Activated naive CD4-positive, alpha-beta T cell treated with anti-CD3 and anti-CD28 coated beads, Interleukin-2, amount 10 ng/mL, durations not matched to agents 7 days and 5 days (primary cell): ENCODE data around the gene CXCL6.

Experiments
- CTCF ChIA-PET: fragments of 350-600 bp; sonication (Branson Sonifier 250); formaldehyde crosslinking; loops from one replicate; lab custom pipeline; 2021; ENCODE audit warnings: antibody characterized with exemption; lab: Charles Lee
- DNase-seq: peaks from one replicate; pipeline ENCODE4 v3.0.0-alpha.2; 2020
- H3K27ac Mint-ChIP-seq: one replicate; pipeline ENCODE4 v1.8.0; 2021; ENCODE audit warnings: mild to moderate bottlenecking, moderate library complexity, mixed read lengths
- H3K27me3 Mint-ChIP-seq: one replicate; pipeline ENCODE4 v1.8.0; 2021; ENCODE audit warnings: mild to moderate bottlenecking, mixed read lengths
- H3K36me3 Mint-ChIP-seq: one replicate; pipeline ENCODE4 v1.8.0; 2021; ENCODE audit warnings: mixed read lengths
- H3K4me1 Mint-ChIP-seq: one replicate; pipeline ENCODE4 v1.8.0; 2021; ENCODE audit warnings: mixed read lengths
- H3K4me3 Mint-ChIP-seq: one replicate; pipeline ENCODE4 v1.8.0; 2021; ENCODE audit warnings: mild to moderate bottlenecking, moderate library complexity, mixed read lengths
- H3K9me3 Mint-ChIP-seq: one replicate; pipeline ENCODE4 v1.8.0; 2021; ENCODE audit warnings: mixed read lengths

The CXCL6 gene

GRCh38 chr4:73836373-73837279 is at the start of gene CXCL6:
Gene CXCL6 (plus strand): TSS chr4:73836678. CDS start chr4:73836751, 73 bp downstream.
- no peaks in the 10 kb centered on the region for H3K36me3 Mint-ChIP-seq
- CTCF ChIA-PET = no interaction called here
- H3K27me3 Mint-ChIP-seq = peaks cover 15% of the 10 kb centered on the region
- no peak for DNase-seq
- no peak within 1 kb of the TSS for H3K4me3 Mint-ChIP-seq
- no peaks in the 10 kb centered on the region for H3K4me1 Mint-ChIP-seq
- H3K27ac Mint-ChIP-seq = no peak within 1 kb of the TSS
- no peaks in the 10 kb centered on the region for H3K9me3 Mint-ChIP-seq

- Mint-ChIP-seq H3K4me3 (no peak overlapping the region), H3K36me3 (no peaks in the 10 kb centered on the region), H3K9me3 (no peaks in the 10 kb centered on the region), H3K27ac (no peak overlapping the region), H3K4me1 (no peaks in the 10 kb centered on the region), H3K27me3 (no peaks in the 10 kb centered on the region)
- no peak for DNase-seq
- CTCF ChIA-PET = no interaction called here
Observed at GRCh38 chr4:73788411-73788810, 48.1 kb upstream of the CXCL6 start.

- DNase-seq = no peak
- Mint-ChIP-seq H3K4me3 (no peak overlapping the region), H3K27ac (no peak overlapping the region), H3K4me1 (no peaks in the 10 kb centered on the region), H3K36me3 (no peaks in the 10 kb centered on the region), H3K27me3 (no peaks in the 10 kb centered on the region), H3K9me3 (peaks cover 5% of the 10 kb centered on the region)
- CTCF ChIA-PET = interaction anchor here (0.6 to 0.7 kb wide), 2 partner anchors 35 kb away, joined by 3 to 4 read pairs; no protein-coding TSS in a partner anchor
Observed at GRCh38 chr4:73798842-73799241, 37.6 kb upstream of the CXCL6 start.

- no peak for DNase-seq
- H3K27me3 Mint-ChIP-seq = no peaks in the 10 kb centered on the region
- H3K4me3 Mint-ChIP-seq = no peak overlapping the region
- no peaks in the 10 kb centered on the region for H3K4me1 Mint-ChIP-seq
- no peaks in the 10 kb centered on the region for H3K36me3 Mint-ChIP-seq
- peaks cover 2% of the 10 kb centered on the region for H3K9me3 Mint-ChIP-seq
- H3K27ac Mint-ChIP-seq = no peak overlapping the region
- CTCF ChIA-PET = no interaction called here
Observed at GRCh38 chr4:73800206-73800605, 36.3 kb upstream of the CXCL6 start.

GRCh38 chr4:73801692-73802091 is 34.8 kb upstream of the CXCL6 start:
- no peaks in the 10 kb centered on the region for H3K9me3 Mint-ChIP-seq
- CTCF ChIA-PET = interaction anchor here (0.7 kb wide), 1 partner anchor 189 kb away, joined by 3 read pairs; no protein-coding TSS in a partner anchor
- no peak overlapping the region for H3K4me3 Mint-ChIP-seq
- H3K4me1 Mint-ChIP-seq = no peaks in the 10 kb centered on the region
- no peaks in the 10 kb centered on the region for H3K27me3 Mint-ChIP-seq
- H3K36me3 Mint-ChIP-seq = no peaks in the 10 kb centered on the region
- DNase-seq = no peak
- no peak overlapping the region for H3K27ac Mint-ChIP-seq

GRCh38 chr4:73803213-73803612 is 33.3 kb upstream of the CXCL6 start:
- Mint-ChIP-seq H3K9me3 (no peaks in the 10 kb centered on the region), H3K4me3 (no peak overlapping the region), H3K36me3 (no peaks in the 10 kb centered on the region), H3K27me3 (no peaks in the 10 kb centered on the region), H3K4me1 (no peaks in the 10 kb centered on the region), H3K27ac (no peak overlapping the region)
- CTCF ChIA-PET = no interaction called here
- no peak for DNase-seq

GRCh38 chr4:73810191-73810590 is 26.3 kb upstream of the CXCL6 start:
- no peak for DNase-seq
- CTCF ChIA-PET = no interaction called here
- Mint-ChIP-seq H3K27ac (no peak overlapping the region), H3K4me1 (no peaks in the 10 kb centered on the region), H3K27me3 (no peaks in the 10 kb centered on the region), H3K36me3 (no peaks in the 10 kb centered on the region), H3K4me3 (no peak overlapping the region), H3K9me3 (no peaks in the 10 kb centered on the region)

- H3K4me1 Mint-ChIP-seq = no peaks in the 10 kb centered on the region
- DNase-seq = no peak
- H3K27ac Mint-ChIP-seq = no peak overlapping the region
- CTCF ChIA-PET = no interaction called here
- H3K36me3 Mint-ChIP-seq = no peaks in the 10 kb centered on the region
- no peaks in the 10 kb centered on the region for H3K9me3 Mint-ChIP-seq
- no peaks in the 10 kb centered on the region for H3K27me3 Mint-ChIP-seq
- H3K4me3 Mint-ChIP-seq = no peak overlapping the region
Observed at GRCh38 chr4:73811841-73812240, 24.6 kb upstream of the CXCL6 start.

- Mint-ChIP-seq H3K36me3 (no peaks in the 10 kb centered on the region), H3K4me1 (no peaks in the 10 kb centered on the region), H3K27ac (no peak overlapping the region), H3K9me3 (no peaks in the 10 kb centered on the region), H3K4me3 (no peak overlapping the region), H3K27me3 (no peaks in the 10 kb centered on the region)
- no peak for DNase-seq
- CTCF ChIA-PET = no interaction called here
Observed at GRCh38 chr4:73814679-73815078, 21.8 kb upstream of the CXCL6 start.

- Mint-ChIP-seq H3K4me1 (no peaks in the 10 kb centered on the region), H3K9me3 (no peaks in the 10 kb centered on the region), H3K36me3 (no peaks in the 10 kb centered on the region), H3K27ac (no peak overlapping the region), H3K27me3 (no peaks in the 10 kb centered on the region), H3K4me3 (no peak overlapping the region)
- DNase-seq = no peak
- CTCF ChIA-PET = no interaction called here
Observed at GRCh38 chr4:73815145-73815544, 21.3 kb upstream of the CXCL6 start.

- CTCF ChIA-PET = no interaction called here
- Mint-ChIP-seq H3K36me3 (no peaks in the 10 kb centered on the region), H3K9me3 (no peaks in the 10 kb centered on the region), H3K27ac (no peak overlapping the region), H3K27me3 (no peaks in the 10 kb centered on the region), H3K4me3 (no peak overlapping the region), H3K4me1 (no peaks in the 10 kb centered on the region)
- no peak for DNase-seq
Observed at GRCh38 chr4:73816814-73817213, 19.7 kb upstream of the CXCL6 start.

GRCh38 chr4:73817341-73817740 is 19.1 kb upstream of the CXCL6 start:
- no peaks in the 10 kb centered on the region for H3K27me3 Mint-ChIP-seq
- no peak overlapping the region for H3K27ac Mint-ChIP-seq
- CTCF ChIA-PET = no interaction called here
- no peaks in the 10 kb centered on the region for H3K4me1 Mint-ChIP-seq
- no peak for DNase-seq
- H3K36me3 Mint-ChIP-seq = no peaks in the 10 kb centered on the region
- no peak overlapping the region for H3K4me3 Mint-ChIP-seq
- H3K9me3 Mint-ChIP-seq = no peaks in the 10 kb centered on the region

GRCh38 chr4:73821325-73821724 is 15.2 kb upstream of the CXCL6 start:
- CTCF ChIA-PET = no interaction called here
- no peaks in the 10 kb centered on the region for H3K9me3 Mint-ChIP-seq
- no peak for DNase-seq
- no peaks in the 10 kb centered on the region for H3K36me3 Mint-ChIP-seq
- H3K27ac Mint-ChIP-seq = no peak overlapping the region
- H3K27me3 Mint-ChIP-seq = no peaks in the 10 kb centered on the region
- no peak overlapping the region for H3K4me3 Mint-ChIP-seq
- H3K4me1 Mint-ChIP-seq = no peaks in the 10 kb centered on the region

GRCh38 chr4:73822389-73822788 is 14.1 kb upstream of the CXCL6 start:
- Mint-ChIP-seq H3K4me1 (no peaks in the 10 kb centered on the region), H3K27ac (no peak overlapping the region), H3K36me3 (no peaks in the 10 kb centered on the region), H3K9me3 (no peaks in the 10 kb centered on the region), H3K27me3 (no peaks in the 10 kb centered on the region), H3K4me3 (no peak overlapping the region)
- CTCF ChIA-PET = no interaction called here
- DNase-seq = no peak

- no peak overlapping the region for H3K27ac Mint-ChIP-seq
- no peaks in the 10 kb centered on the region for H3K9me3 Mint-ChIP-seq
Observed at GRCh38 chr4:73822812-73823504, 13.5 kb upstream of the CXCL6 start.

More at GRCh38 chr4:73822812-73823504, 13.5 kb upstream of the CXCL6 start:
- DNase-seq = no peak
- no peaks in the 10 kb centered on the region for H3K4me1 Mint-ChIP-seq
- H3K27me3 Mint-ChIP-seq = no peaks in the 10 kb centered on the region
- H3K36me3 Mint-ChIP-seq = no peaks in the 10 kb centered on the region
- CTCF ChIA-PET = no interaction called here
- no peak overlapping the region for H3K4me3 Mint-ChIP-seq
